Right lung (tissue), 5 donors: Measurements from ENCODE around the gene CDH7. TPM values are rescaled to one million over a fixed set of nuclear protein-coding genes. Genes with fewer than 3 reads are reported as not detected.

Source experiments
- DNase-seq, 2 donors: peaks; one replicate each; pipeline ENCODE4 v3.0.0-alpha.2; 2013
- polyA plus RNA-seq, 5 donors: library from polyadenylated mRNA; unstranded; fragments of 120-200 nt; gene quantifications; one replicate each; pipeline versions ENCODE4 v1.2.1 to v1.2.3, GENCODE V29; 2013; ENCODE audit warnings: inconsistent platforms in 1 of 5, low replicate concordance in 1 of 5; ENCODE audit not compliant: insufficient read length in 5 of 5, insufficient read depth in 1 of 5

The CDH7 gene
- polyA plus RNA-seq, 5 donors = 0.97 to 1.8 (median 1.8) TPM

DNA sequence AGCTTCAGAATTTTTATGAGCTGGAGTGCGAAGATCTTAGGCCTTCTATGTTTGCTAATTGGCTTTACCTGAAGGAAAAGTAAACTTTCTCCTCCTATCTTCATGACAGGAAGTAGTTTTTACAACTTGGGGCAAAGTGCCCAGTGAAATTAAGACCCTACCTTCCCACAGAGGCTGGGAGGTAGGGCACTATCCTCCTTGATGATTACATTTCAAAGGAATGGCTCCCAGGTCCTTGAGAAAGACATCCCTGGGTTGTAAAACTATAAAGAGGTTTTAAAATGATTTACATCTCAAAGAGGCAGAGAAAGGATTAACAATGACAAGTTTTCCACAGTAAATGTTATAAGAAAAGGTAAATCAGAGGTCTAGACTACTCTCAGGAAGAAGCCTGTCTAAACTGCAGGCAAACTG, 155.8 kb downstream of the CDH7 start:
- DNase-seq = no peak

DNA sequence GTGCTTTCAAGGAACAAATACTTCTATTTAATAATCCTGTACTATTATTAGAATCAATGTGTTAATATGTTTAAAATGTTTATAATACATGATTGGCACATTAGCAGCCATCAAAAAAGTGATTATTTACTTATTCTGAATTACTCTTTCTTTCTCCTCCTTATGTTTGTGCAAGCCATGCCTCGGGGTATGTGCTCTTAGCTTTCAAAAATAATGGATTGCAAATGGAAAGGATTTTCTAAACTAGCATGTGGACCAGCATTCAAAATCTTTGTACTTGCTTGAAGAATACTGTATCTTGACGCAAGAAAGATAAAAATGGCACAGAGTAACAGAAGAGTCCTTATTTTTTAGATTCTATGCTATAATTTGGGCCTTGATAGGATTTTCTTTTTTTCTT, 156.5 kb downstream of the CDH7 start:
- no peak for DNase-seq

DNA sequence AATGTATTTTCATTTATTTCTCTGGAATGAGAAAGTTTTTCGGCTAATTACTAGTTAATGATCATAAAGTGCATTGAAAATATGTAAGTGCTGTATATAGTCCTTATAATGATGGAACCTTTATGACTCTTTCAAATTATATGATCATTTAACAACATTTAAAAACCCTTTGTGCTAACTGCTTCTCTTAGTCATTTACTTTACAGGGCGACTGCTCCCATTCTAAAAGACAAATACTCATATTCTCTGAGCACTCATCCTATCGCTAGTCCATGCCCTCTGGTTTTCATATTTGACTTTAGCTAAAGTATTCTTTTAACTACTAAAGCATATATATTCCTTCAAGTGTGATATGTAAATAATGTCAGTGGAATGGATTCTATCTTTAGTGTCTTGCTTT, 168.2 kb downstream of the CDH7 start:
- DNase-seq = no peak

DNA sequence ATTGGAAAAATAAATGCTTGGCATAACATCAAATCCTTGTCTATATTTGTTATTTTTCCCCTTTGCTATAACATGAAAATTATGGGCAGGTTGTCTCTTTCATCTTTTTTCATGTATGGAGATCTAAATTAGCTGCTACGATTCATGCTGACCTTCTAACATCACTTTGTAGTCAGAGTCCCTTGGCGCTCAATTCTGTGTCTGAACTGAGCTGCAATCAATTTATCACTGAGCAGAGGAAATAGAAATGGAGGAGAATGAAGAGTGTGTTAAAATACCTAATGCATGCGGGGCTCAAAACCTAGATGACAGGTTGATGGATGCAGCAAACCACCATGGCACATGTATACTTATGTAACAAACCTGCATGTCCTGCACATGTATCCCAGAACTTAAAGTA, 168.9 kb downstream of the CDH7 start:
- DNase-seq = no peak

DNA sequence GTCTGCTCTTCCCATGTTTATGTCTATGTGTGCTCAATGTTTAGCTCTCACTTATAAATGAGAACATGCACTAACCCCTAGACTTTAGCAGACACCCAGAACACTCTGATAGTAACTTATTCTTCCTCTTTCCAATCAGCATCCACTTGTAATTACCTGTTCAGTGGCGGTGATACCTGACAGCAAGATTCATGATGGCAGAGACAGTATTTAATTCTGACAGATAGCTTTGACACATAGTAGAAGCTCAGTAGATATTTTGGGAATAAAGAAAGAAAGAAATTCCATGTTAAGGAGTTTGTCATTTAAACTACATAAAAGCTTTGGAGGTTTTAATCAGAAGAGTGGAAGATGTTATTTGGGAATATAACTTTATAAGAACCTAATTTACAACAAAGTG, 171.3 kb downstream of the CDH7 start:
- DNase-seq = no peak

DNA sequence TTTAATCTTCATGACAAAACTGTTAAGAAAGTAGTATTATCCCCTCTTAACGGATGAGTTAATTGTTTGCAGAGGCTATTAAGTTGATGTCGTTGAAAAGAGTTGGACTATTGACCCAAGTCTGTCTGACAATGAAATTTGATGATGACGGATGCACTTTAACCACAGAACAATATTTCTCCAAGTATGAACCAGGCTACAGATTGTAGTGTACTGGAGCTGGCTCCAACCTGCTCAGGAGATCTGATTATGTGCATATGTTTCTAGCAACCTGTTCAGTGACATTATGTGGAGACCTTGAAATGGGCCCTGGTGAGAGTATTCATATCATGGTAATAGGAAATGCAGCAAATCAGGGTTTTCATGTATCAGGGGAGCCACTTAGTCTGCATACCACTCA, 174.1 kb downstream of the CDH7 start:
- DNase-seq = no peak

DNA sequence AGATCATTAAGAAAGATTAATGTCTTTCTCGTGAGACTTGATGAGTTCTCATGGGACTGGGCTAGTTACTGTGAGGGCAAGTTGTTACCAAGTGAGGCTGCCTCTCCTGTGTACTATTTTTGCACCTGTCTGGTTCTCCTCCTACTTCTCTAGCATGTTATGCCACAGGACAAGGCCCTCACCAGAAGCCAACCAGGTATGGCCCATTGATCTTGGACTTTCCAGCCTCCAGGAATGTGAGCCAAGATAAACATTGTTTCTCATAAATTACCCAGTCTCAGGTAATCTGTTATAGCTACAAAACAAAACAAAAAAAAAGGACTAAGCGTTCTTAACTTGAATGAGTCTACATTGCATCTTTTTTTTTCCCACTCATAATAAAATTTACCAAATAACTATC, 184.1 kb downstream of the CDH7 start:
- DNase-seq = no peak

DNA sequence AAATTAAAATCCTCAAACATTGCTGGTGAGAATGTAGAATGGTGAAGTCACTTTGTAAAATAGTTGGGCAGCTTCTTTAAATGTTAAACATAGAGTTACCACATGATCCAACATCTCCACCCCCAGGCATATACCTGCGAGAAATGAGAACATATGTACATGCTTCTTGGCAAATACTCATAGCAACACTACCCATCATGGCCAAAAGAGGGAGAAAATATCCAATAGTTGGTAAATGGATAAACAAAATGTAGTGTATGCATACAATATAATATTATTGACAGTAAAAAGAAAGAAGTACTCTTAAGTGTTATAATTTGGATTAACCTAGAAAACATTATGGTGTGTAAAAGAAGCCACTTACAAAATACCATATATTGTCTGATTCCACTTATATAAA, 185.9 kb downstream of the CDH7 start:
- no peak for DNase-seq

DNA sequence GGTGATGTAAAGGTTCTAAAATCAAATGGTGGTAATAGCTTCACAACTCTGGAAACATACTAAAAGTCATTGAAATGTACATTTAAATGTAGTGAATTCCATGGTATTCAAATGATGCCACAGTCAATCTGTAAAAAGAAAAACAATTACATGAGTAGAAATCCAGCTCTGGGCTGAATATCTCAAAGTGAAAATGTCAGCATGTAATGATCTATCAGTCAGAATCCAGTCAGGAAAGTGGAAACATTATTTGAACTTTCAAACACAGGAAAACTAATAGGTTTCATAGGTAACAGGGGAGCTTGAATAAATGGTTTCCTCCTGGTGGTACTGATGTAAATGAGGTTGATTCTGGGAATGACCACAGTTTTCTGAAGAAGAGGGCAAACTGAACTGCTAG, 186.4 kb downstream of the CDH7 start:
- no peak for DNase-seq

DNA sequence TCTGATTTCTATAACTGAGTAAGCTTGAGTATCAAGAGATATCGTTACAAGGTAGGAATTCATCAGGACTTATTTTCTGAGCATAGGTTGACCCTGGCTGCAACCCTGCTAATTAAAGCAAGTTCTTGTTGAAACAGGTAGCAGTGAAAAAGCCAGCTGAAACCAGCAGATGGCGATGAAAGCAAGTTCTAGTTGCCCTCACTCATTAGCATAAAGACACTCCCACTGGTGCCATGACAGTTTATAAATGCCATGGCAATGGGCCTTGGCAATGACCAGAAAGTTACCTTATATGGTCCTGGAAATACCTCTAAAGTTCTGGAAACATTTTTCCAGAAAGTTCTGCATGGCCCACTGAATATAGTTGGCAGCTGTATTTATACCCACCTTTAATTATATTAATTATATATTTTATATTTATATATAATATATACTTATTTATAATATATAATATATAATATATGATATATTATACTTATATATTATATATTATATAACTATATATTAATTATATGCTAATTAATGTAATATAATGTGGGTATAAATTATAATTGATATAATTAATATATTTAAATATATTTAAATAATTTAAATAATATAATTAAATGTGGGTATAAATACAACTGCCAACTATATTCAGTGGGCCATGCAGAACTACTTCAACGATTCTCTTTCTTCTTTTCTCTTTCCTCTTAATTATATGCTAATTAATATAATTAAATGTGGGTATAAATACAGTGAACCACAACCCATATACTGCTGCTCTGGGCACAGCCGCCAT, 188.0 kb downstream of the CDH7 start:
- DNase-seq = no peak
